ENCODE data around the gene NPFF. TPM values are rescaled to one million over a fixed set of nuclear protein-coding genes. Genes with fewer than 3 reads are reported as not detected.

Gene NPFF
- total and polyA plus RNA-seq, 10 of the 15 experiments (the other 5 are each of a cell fraction or from before 2014, with no cell fraction given), result 0.21 to 0.69 (median 0.23) TPM; not detected in 7

- TF ChIP-seq, protein P1, sequence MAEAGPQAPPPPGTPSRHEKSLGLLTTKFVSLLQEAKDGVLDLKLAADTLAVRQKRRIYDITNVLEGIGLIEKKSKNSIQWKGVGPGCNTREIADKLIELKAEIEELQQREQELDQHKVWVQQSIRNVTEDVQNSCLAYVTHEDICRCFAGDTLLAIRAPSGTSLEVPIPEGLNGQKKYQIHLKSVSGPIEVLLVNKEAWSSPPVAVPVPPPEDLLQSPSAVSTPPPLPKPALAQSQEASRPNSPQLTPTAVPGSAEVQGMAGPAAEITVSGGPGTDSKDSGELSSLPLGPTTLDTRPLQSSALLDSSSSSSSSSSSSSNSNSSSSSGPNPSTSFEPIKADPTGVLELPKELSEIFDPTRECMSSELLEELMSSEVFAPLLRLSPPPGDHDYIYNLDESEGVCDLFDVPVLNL (IDR thresholded peaks at IDR 0.05; ENCODE audit: low read depth, low read length), result no peak
- TF ChIP-seq, protein P2, sequence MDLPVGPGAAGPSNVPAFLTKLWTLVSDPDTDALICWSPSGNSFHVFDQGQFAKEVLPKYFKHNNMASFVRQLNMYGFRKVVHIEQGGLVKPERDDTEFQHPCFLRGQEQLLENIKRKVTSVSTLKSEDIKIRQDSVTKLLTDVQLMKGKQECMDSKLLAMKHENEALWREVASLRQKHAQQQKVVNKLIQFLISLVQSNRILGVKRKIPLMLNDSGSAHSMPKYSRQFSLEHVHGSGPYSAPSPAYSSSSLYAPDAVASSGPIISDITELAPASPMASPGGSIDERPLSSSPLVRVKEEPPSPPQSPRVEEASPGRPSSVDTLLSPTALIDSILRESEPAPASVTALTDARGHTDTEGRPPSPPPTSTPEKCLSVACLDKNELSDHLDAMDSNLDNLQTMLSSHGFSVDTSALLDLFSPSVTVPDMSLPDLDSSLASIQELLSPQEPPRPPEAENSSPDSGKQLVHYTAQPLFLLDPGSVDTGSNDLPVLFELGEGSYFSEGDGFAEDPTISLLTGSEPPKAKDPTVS (IDR thresholded peaks at IDR 0.05; ENCODE audit: low read depth, low read length), result no peak
- TF ChIP-seq CREM (IDR thresholded peaks at IDR 0.05; ENCODE audit: low read depth), result no peak
- TF ChIP-seq EZH2 (IDR thresholded peaks at IDR 0.05; ENCODE audit: borderline replicate concordance, control insufficient read depth, low read depth, low read length), result no peak
- TF ChIP-seq ZNF622 (IDR thresholded peaks at IDR 0.05), result no peak
- TF ChIP-seq TCF12 (IDR thresholded peaks at IDR 0.05; ENCODE audit: low read depth, low read length), result no peak
- TF ChIP-seq JUND (IDR thresholded peaks at IDR 0.05; ENCODE audit: low read depth, low read length), result no peak
- TF ChIP-seq TARDBP (IDR thresholded peaks at IDR 0.05; ENCODE audit: borderline replicate concordance), result no peak
- TF ChIP-seq IKZF2 (IDR thresholded peaks at IDR 0.05), result no peak
- TF ChIP-seq ATF3 (IDR thresholded peaks at IDR 0.05; ENCODE audit: borderline replicate concordance, extremely low read depth, low read depth, low read length), result no peak
- no peak for TF ChIP-seq FOXK2 (IDR thresholded peaks at IDR 0.05)
- no peak for TF ChIP-seq CEBPB (IDR thresholded peaks at IDR 0.05; ENCODE audit: borderline replicate concordance in 1 of 2, low read depth in 2 of 2, low read length in 2 of 2)
- TF ChIP-seq ZSCAN29 (IDR thresholded peaks at IDR 0.05), result no peak
Measured at GRCh38 chr12:53505086-53505485, 2.2 kb downstream of the NPFF start (continued).

Data from GM12878 (cell line).